ENCODE data around the gene OR4X1.

GRCh38 chr11:48272606-48273005, 8.9 kb downstream of the OR4X1 start:
- TF ChIP-seq MYC (IDR thresholded peaks at IDR 0.05; ENCODE audit: low read depth, low read length): no peak
- no peak for TF ChIP-seq POLR2AphosphoS5 (IDR thresholded peaks at IDR 0.05; ENCODE audit: insufficient read depth, low read depth, low read length)
- no peak for TF ChIP-seq MAX (IDR thresholded peaks at IDR 0.05; ENCODE audit: insufficient read depth, insufficient read length)
- TF ChIP-seq FOS (IDR thresholded peaks at IDR 0.05; ENCODE audit: borderline replicate concordance, insufficient read depth, low read length): no peak
- TF ChIP-seq CTCF (IDR thresholded peaks at IDR 0.05; ENCODE audit: extremely low read depth in 1 of 2, insufficient read depth in 1 of 2, low read depth in 1 of 2, low read length in 2 of 2): no peak
- TF ChIP-seq GATA2 (IDR thresholded peaks at IDR 0.05; ENCODE audit: insufficient read depth, insufficient read length, low read depth, low read length): no peak
- no peak for TF ChIP-seq POLR2A (IDR thresholded peaks at IDR 0.05; ENCODE audit: low read depth, low read length)

All from endothelial cell of umbilical vein (primary cell).